Measurements from ENCODE around the gene TACO1. TPM values are rescaled to one million over a fixed set of nuclear protein-coding genes. Genes with fewer than 3 reads are reported as not detected.

The TACO1 gene
- total RNA-seq, 2 experiments from 2014 or later, result 22.9 to 24.5 TPM

- Mint-ChIP-seq H3K4me1 (ENCODE audit: low read depth) (peaks cover 33% of the 10 kb centered on the region), H3K27ac (peak overlapping the region; percentile 91), H3K9me3 (ENCODE audit: insufficient read depth) (no peaks in the 10 kb centered on the region), H3K27me3 (ENCODE audit: low read depth) (no peaks in the 10 kb centered on the region), H3K4me3 (peak overlapping the region; percentile 89), H3K36me3 (ENCODE audit: low read depth) (peaks cover 21% of the 10 kb centered on the region)
- DNase-seq, result no peak
- ATAC-seq, result peak; percentile 8
- ChIA-PET POLR2A (interaction anchor here (1.3 to 2.2 kb wide), 4 partner anchors 10 to 95 kb away, joined by 3 to 21 read pairs (median 7); partner anchors contain the start of gene MAP3K3), CTCF (interaction anchor here (0.7 to 3.3 kb wide), 4 partner anchors 10 to 176 kb away, joined by 3 to 42 read pairs (median 10); no protein-coding TSS in a partner anchor)
Observed at GRCh38 chr17:63601439-63602371, 1.0 kb downstream of the TACO1 start.

DNA sequence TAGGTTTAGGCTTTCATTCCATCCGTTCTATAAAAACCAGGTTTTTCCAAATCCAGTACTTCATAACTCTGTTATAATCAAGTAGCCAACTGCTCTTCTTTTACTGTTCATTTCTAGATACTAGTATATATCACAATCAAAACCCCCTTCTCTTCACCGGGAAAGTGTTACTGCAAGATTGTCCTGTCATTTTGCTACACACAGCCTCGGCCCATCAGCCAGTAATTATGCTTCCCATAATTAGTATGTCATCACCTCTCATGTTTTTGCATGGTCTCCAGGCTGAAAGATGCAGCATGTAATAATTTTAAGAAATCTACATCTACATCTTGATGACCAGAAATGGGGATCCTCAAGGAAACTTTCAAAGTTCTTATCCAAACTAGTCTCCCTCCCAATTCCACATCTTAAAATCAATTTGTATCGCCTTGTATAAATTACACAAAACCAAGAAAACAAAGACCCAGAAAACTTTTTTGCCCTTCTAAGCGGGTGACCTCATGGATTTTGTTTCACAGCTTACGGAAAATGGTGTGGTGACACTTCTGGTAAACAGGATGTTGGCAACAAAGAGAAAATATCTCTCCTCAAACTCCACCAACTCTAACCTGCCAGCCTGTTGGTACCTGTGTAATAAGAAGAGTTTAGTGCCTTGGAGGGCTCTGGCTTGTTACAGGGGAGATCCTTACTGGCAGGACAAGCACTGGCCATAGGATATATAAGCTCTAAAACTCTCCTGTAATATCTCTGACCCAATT lies 9.3 kb downstream of the TACO1 start:
- POLR2A ChIA-PET, result interaction anchor here (0.9 to 3.6 kb wide), 3 partner anchors 9 to 88 kb away, joined by 3 to 21 read pairs (median 14); partner anchors contain the start of genes MAP3K3 and TACO1
- ATAC-seq (no peak), DNase-seq (no peak)
- no peaks in the 10 kb centered on the region for H3K9me3 Mint-ChIP-seq (ENCODE audit: insufficient read depth)
- H3K4me3 Mint-ChIP-seq, result no peak overlapping the region
- H3K27ac Mint-ChIP-seq, result peak overlapping the region; percentile 86
- H3K36me3 Mint-ChIP-seq (ENCODE audit: low read depth), result peaks cover 48% of the 10 kb centered on the region
- peaks cover 28% of the 10 kb centered on the region for H3K4me1 Mint-ChIP-seq (ENCODE audit: low read depth)
- no peaks in the 10 kb centered on the region for H3K27me3 Mint-ChIP-seq (ENCODE audit: low read depth)
- CTCF ChIA-PET, result interaction anchor here (1.6 to 4.3 kb wide), 6 partner anchors 60 to 183 kb away, joined by 6 to 177 read pairs (median 10); partner anchors contain the start of gene DCAF7

DNA sequence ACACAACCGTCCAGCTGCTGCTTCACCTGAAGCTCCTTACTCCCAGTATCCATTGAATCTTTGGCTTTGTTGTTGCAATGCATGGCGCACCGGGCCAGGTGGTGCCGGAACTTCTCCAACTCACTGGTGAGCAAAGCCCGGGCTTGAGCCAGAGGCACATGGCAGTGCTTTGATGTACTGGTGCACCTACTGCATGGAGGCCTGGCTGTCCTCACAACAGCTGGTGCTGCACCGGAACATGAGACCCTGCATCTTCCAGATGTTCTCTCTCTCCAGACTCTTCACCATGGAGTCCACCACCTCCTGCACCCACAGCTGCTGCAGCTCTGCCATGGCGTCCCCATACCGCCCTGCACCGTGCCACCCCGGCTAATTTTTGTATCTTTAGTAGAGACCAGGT lies 10.2 kb downstream of the TACO1 start:
- DNase-seq, result no peak

GRCh38 chr17:63611354-63611753 lies 10.7 kb downstream of the TACO1 start:
- peak overlapping the region; percentile 38 for H3K4me3 Mint-ChIP-seq
- no peaks in the 10 kb centered on the region for H3K27me3 Mint-ChIP-seq (ENCODE audit: low read depth)
- ChIA-PET POLR2A (interaction anchor here (0.6 to 3.6 kb wide), 8 partner anchors 10 to 886 kb away, joined by 3 to 21 read pairs (median 4); partner anchors contain the start of genes CCDC47, MAP3K3 and TACO1), CTCF (interaction anchor here (0.6 to 4.3 kb wide), 52 partner anchors 9 to 230 kb away, joined by 3 to 177 read pairs (median 5); partner anchors contain the start of genes ACE, DCAF7, KCNH6 and MAP3K3)
- H3K36me3 Mint-ChIP-seq (ENCODE audit: low read depth), result peaks cover 36% of the 10 kb centered on the region
- H3K9me3 Mint-ChIP-seq (ENCODE audit: insufficient read depth), result no peaks in the 10 kb centered on the region
- peaks cover 28% of the 10 kb centered on the region for H3K4me1 Mint-ChIP-seq (ENCODE audit: low read depth)
- ATAC-seq, result peak; percentile 61
- peak; percentile 43 for DNase-seq
- peak overlapping the region; percentile 86 for H3K27ac Mint-ChIP-seq

More for the DNA sequence above, 10.2 kb downstream of the TACO1 start:
- Mint-ChIP-seq H3K4me3 (peak overlapping the region; percentile 38), H3K36me3 (ENCODE audit: low read depth) (peaks cover 41% of the 10 kb centered on the region), H3K4me1 (ENCODE audit: low read depth) (peaks cover 28% of the 10 kb centered on the region), H3K27me3 (ENCODE audit: low read depth) (no peaks in the 10 kb centered on the region), H3K9me3 (ENCODE audit: insufficient read depth) (no peaks in the 10 kb centered on the region), H3K27ac (peak overlapping the region; percentile 86)
- ChIA-PET POLR2A (interaction anchor here (0.9 to 3.6 kb wide), 3 partner anchors 9 to 87 kb away, joined by 3 to 21 read pairs (median 14); partner anchors contain the start of genes MAP3K3 and TACO1), CTCF (interaction anchor here (1.3 to 4.3 kb wide), 20 partner anchors 10 to 204 kb away, joined by 3 to 177 read pairs (median 12); partner anchors contain the start of genes ACE, DCAF7, MAP3K3 and TACO1)
- no peak for ATAC-seq

DNA sequence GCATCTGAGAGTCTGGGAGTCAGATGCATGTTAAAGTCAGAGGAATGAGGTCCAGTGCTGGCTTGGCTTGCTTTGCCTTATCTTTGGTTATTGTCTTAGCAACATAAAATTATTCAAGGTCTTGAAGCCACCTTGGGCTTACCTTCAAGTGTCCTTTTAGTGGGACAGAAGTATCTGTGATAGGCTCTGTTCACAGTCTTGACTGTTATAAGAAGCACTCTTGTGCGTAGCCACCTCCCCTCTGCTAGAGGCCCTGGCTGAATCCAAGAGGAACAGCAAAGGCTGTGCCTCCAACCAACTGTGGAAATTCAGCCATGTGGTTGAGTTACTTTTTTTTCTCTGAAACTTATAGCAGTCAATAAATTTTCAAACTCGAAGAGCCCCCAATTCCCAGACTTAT lies 13.0 kb downstream of the TACO1 start:
- H3K4me3 Mint-ChIP-seq, result no peak overlapping the region
- peaks cover 8% of the 10 kb centered on the region for H3K27me3 Mint-ChIP-seq (ENCODE audit: low read depth)
- POLR2A ChIA-PET, result no interaction called here
- no peak overlapping the region for H3K27ac Mint-ChIP-seq
- H3K36me3 Mint-ChIP-seq (ENCODE audit: low read depth), result peaks cover 18% of the 10 kb centered on the region
- ATAC-seq (no peak), DNase-seq (no peak)
- no peaks in the 10 kb centered on the region for H3K9me3 Mint-ChIP-seq (ENCODE audit: insufficient read depth)
- H3K4me1 Mint-ChIP-seq (ENCODE audit: low read depth), result peaks cover 28% of the 10 kb centered on the region
- CTCF ChIA-PET, result interaction anchor here (2.9 to 4.3 kb wide), 4 partner anchors 9 to 187 kb away, joined by 18 to 177 read pairs (median 48); partner anchors contain the start of gene MAP3K3

GRCh38 chr17:63621229-63621683 lies 20.6 kb downstream of the TACO1 start:
- no peak for DNase-seq
- no peak for ATAC-seq
- H3K4me3 Mint-ChIP-seq, result peak overlapping the region; percentile 84
- H3K27me3 Mint-ChIP-seq (ENCODE audit: low read depth), result peaks cover 11% of the 10 kb centered on the region
- no peak overlapping the region for H3K27ac Mint-ChIP-seq
- ChIA-PET CTCF (interaction anchor here (1.0 to 4.8 kb wide), 6 partner anchors 9 to 195 kb away, joined by 3 to 48 read pairs (median 5); no protein-coding TSS in a partner anchor), POLR2A (interaction anchor here (1.0 to 3.0 kb wide), 9 partner anchors 10 to 222 kb away, joined by 3 to 23 read pairs (median 4); partner anchors contain the start of genes DCAF7 and TACO1)
- H3K4me1 Mint-ChIP-seq (ENCODE audit: low read depth), result peaks cover 26% of the 10 kb centered on the region
- no peaks in the 10 kb centered on the region for H3K9me3 Mint-ChIP-seq (ENCODE audit: insufficient read depth)
- H3K36me3 Mint-ChIP-seq (ENCODE audit: low read depth), result no peaks in the 10 kb centered on the region

GRCh38 chr17:63621684-63622573 lies 21.2 kb downstream of the TACO1 start, which contains the start of gene MAP3K3:
Gene MAP3K3 (plus strand): TSS chr17:63622417. CDS start chr17:63622760, 343 bp downstream.
- Mint-ChIP-seq H3K4me1 (ENCODE audit: low read depth) (peaks cover 32% of the 10 kb centered on the region), H3K27me3 (ENCODE audit: low read depth) (peaks cover 11% of the 10 kb centered on the region), H3K4me3 (peak within 1 kb of the TSS; percentile 96), H3K9me3 (ENCODE audit: insufficient read depth) (no peaks in the 10 kb centered on the region), H3K36me3 (ENCODE audit: low read depth) (no peaks in the 10 kb centered on the region), H3K27ac (peak within 1 kb of the TSS; percentile 89)
- DNase-seq (peak; percentile 99), ATAC-seq (peak; percentile 94)
- POLR2A ChIA-PET, result interaction anchor here (0.8 to 3.0 kb wide), 11 partner anchors 10 to 222 kb away, joined by 3 to 23 read pairs (median 4); partner anchors contain the start of genes DCAF7, KCNH6 and TACO1
- CTCF ChIA-PET, result interaction anchor here (0.5 to 4.8 kb wide), 15 partner anchors 10 to 917 kb away, joined by 3 to 48 read pairs (median 3); no protein-coding TSS in a partner anchor

GRCh38 chr17:63622574-63623390 lies 22.1 kb downstream of the TACO1 start:
- DNase-seq, result peak; percentile 64
- Mint-ChIP-seq H3K36me3 (ENCODE audit: low read depth) (no peaks in the 10 kb centered on the region), H3K27me3 (ENCODE audit: low read depth) (peaks cover 7% of the 10 kb centered on the region), H3K4me3 (peak overlapping the region; percentile 96), H3K27ac (peak overlapping the region; percentile 89), H3K9me3 (ENCODE audit: insufficient read depth) (no peaks in the 10 kb centered on the region), H3K4me1 (ENCODE audit: low read depth) (peaks cover 32% of the 10 kb centered on the region)
- ChIA-PET POLR2A (interaction anchor here (0.6 to 3.0 kb wide), 10 partner anchors 11 to 625 kb away, joined by 3 to 23 read pairs (median 4); partner anchors contain the start of gene TACO1), CTCF (interaction anchor here (0.5 to 4.8 kb wide), 15 partner anchors 10 to 918 kb away, joined by 3 to 48 read pairs (median 3); no protein-coding TSS in a partner anchor)
- peak; percentile 36 for ATAC-seq

DNA sequence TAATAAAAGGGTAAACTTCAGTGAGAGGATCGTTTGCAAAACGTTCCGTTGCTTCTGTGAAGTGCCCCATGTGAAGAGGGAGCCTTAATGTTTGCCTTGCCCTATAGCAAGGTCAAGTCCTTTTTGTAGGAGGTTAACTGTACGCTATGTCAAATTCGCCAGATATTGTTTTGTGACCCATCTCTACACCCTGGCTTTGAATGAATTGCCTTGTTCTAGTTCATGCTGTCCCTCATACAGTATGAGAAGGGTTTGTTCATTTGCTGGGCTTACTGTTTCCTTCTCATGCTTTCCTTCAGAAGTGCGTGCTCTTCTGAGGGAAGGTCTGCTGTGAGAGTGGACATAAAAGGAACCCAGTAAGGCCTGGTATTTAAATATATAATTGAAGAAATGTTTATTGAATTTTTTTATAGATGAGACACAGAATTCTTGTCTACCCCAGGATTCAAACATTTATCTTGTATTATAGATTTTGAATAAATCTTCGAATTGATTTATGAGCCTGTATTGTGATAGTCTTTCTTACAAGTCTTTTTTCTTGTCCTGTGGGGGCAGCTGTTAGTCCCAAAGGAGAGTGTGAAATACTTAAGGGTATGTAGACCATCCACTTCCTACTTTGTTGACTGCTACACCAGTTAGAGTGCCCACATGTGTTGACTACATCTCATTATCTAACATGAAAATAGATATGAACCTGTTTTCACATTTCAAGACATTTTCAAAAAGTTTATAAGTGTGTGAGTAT lies 23.3 kb downstream of the TACO1 start:
- DNase-seq, result no peak
- Mint-ChIP-seq H3K4me1 (ENCODE audit: low read depth) (peaks cover 32% of the 10 kb centered on the region), H3K36me3 (ENCODE audit: low read depth) (no peaks in the 10 kb centered on the region), H3K9me3 (ENCODE audit: insufficient read depth) (no peaks in the 10 kb centered on the region), H3K4me3 (peak overlapping the region; percentile 96), H3K27me3 (ENCODE audit: low read depth) (peaks cover 2% of the 10 kb centered on the region), H3K27ac (no peak overlapping the region)
- ChIA-PET CTCF (interaction anchor here (0.8 to 4.8 kb wide), 8 partner anchors 12 to 218 kb away, joined by 3 to 48 read pairs (median 4); no protein-coding TSS in a partner anchor), POLR2A (interaction anchor here (0.6 to 3.0 kb wide), 5 partner anchors 12 to 627 kb away, joined by 3 to 23 read pairs (median 5); no protein-coding TSS in a partner anchor)
- ATAC-seq, result no peak

Measured in activated CD8-positive, alpha-beta T cell treated with anti-CD3 and anti-CD28 coated beads, Interleukin-2, amount 10 ng/mL, durations not matched to agents 7 days and 5 days (primary cell).